Measurements from ENCODE around the gene ZNF70.
"Not testable (repeated sequence)": the region's sequence is repeated elsewhere in the genome, so short reads cannot be mapped to it uniquely, and the experiment has no call there.

Gene ZNF70

DNA sequence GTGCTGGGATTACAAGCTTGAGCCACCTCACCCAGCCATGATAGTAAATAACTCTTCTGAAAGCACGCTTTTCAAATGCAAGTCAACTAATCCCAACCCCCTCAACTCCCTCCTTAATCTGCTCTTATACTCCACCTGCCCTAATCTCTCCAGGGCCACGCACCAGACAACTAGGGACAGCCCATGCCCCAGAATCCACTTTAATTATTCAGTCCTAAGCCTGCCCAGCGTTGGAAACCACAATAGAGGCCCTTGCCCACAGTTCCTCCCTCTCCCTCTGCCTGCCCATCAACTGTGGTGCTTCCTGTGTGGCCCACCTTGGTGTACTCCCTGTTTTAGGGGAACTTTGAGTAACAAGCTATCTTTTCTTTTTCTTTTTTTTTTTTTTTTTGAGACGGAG is 6.0 kb upstream of the ZNF70 start:
- no peak for DNase-seq

DNA sequence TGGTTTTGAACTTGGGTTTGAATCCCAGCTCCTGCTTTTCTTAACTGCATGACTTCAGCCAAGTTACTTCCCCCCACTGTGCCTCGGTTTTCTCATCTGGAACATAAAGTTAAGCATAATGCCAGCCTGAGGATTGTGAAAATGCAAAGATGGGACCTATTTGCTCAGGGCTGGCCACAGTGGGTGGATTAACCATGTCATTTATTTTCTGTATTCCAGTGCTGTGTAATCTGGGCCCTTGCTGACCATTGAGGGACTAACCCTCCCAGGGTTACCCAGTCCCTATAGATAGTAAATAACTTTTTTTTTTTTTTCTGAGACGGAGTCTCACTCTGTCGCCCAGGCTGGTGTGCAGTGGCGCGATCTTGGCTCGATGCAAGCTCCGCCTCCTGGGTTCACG is 4.8 kb upstream of the ZNF70 start:
- DNase-seq: no peak

GRCh38 chr22:23754980-23755636 is 4.2 kb upstream of the ZNF70 start:
- no peak for DNase-seq

GRCh38 chr22:23754220-23754919 is 3.5 kb upstream of the ZNF70 start, which contains the start of gene VPREB3:
Gene VPREB3, minus strand, starts transcription at chr22:23754425. Its CDS starts 62 bp downstream, at chr22:23754363.
- no peak for DNase-seq

GRCh38 chr22:23753385-23753784 is 2.5 kb upstream of the ZNF70 start:
- no peak for DNase-seq

- no peak for DNase-seq
These were observed 1.8 kb upstream of the ZNF70 start for GRCh38 chr22:23752750-23753149.

- DNase-seq: no peak
These were observed 1.3 kb upstream of the ZNF70 start for GRCh38 chr22:23752090-23752691.

- DNase-seq: peak; percentile 35
These were observed 607 bp upstream of the ZNF70 start for GRCh38 chr22:23751441-23751996.

GRCh38 chr22:23750367-23750713 is 572 bp downstream of the ZNF70 start:
- DNase-seq: no peak

GRCh38 chr22:23749841-23750301 is 1.0 kb downstream of the ZNF70 start:
- no peak for DNase-seq

GRCh38 chr22:23745791-23746190 is 5.1 kb downstream of the ZNF70 start:
- no peak for DNase-seq

- no peak for DNase-seq
These were observed 6.4 kb downstream of the ZNF70 start for GRCh38 chr22:23744485-23744884.

DNA sequence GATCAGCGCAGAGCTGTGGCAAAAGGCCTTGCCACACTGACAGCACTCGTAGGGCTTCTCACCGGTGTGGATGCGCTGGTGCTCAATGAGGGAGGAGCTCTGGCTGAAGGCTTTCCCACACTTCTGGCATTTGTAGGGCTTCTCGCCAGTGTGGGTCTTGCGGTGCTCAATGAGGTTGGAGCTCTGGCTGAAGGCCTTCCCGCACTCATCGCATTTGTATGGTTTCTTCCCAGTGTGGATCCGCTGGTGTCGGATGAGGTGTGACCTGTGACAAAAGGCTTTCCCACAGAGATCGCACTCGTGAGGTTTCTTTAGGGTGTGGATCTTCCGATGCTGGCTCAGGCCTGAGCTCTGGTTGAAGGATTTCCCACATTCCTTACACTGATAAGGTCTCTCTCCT is 6.9 kb downstream of the ZNF70 start:
- no peak for DNase-seq

- no peak for DNase-seq
These were observed 7.6 kb downstream of the ZNF70 start for GRCh38 chr22:23743303-23743705.

- DNase-seq: no peak
These were observed 8.2 kb downstream of the ZNF70 start for GRCh38 chr22:23742505-23743264.

DNA sequence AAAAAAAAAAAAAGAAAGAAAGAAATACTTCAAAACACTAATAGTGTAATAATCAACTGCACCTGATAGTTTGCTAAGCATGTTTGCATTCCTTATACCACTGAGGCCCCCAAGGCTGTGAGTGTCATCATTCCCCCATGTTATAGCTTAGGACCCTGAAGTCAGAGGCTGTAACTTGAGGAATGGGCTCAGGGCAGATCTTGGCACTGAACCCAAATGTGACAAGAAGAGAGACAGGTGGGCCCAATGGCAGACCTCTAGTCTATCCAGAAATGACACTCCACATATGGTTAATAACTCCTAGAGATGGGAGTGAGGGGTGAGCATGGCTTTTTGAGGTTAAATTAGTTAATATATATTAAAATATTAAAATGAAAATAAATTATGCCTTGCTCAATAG is 13.2 kb downstream of the ZNF70 start:
- DNase-seq: no peak

DNA sequence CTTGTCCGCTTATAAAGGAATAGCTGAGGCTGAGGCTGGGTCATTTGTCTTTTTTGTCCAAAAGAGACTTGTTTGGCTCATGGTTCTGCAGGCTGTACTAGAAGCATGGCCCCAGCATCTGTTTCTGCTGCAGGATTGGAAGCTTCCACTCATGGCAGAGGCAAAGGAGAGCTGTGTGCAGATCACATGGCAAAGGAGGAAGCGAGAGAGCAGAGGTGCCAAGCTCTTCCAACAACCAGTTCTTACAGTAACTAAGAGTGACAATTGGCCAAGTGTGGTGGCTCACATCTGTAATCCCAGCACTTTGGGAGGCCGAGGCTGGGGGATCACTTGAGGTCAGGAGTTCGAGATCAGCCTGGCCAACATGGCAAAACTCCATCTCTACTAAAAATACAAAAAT is 22.8 kb downstream of the ZNF70 start:
- not testable (repeated sequence) for DNase-seq

GRCh38 chr22:23722724-23723123 is 28.2 kb downstream of the ZNF70 start:
- no peak for DNase-seq

- DNase-seq: no peak
These were observed 28.8 kb downstream of the ZNF70 start for GRCh38 chr22:23722160-23722559.

GRCh38 chr22:23720855-23721254 is 30.1 kb downstream of the ZNF70 start:
- DNase-seq: no peak

GRCh38 chr22:23718371-23719165 is 32.3 kb downstream of the ZNF70 start:
- DNase-seq: no peak

Data from fibroblast of skin of abdomen (primary cell).